Mononuclear cell (primary cell): ENCODE measurements around the gene CECR2. TPM values are rescaled to one million over a fixed set of nuclear protein-coding genes. Genes with fewer than 3 reads are reported as not detected.

Source experiments
- H3K27me3 ChIP-seq: 2 replicates; pipeline ENCODE4 v1.6.0; 2011; ENCODE audit warnings: low read length, control low read depth; ENCODE audit not compliant: insufficient read depth
- H3K4me1 ChIP-seq: 2 replicates; pipeline ENCODE4 v1.5.1; 2011; ENCODE audit warnings: mild to moderate bottlenecking, low read length, control low read depth; ENCODE audit not compliant: insufficient read depth
- H3K4me3 ChIP-seq: 2 replicates; pipeline ENCODE4 v1.5.1; 2011; ENCODE audit warnings: mild to moderate bottlenecking, low read length, moderate library complexity
- H3K9me3 ChIP-seq: 2 replicates; pipeline ENCODE4 v1.5.1; 2011; ENCODE audit warnings: low read depth, mild to moderate bottlenecking, control low read depth, low read length
- total RNA-seq: library from RNA; depleted of rRNA; stranded (reverse); fragments of >200 nt; gene quantifications from one replicate; pipeline ENCODE4 v1.2.3, GENCODE V29; 2012

The CECR2 gene
- total RNA-seq, 1 donor = 0.10 TPM

GRCh38 chr22:17441326-17441725 is 72.1 kb downstream of the CECR2 start:
- Histone ChIP-seq H3K27me3 (no peaks in the 10 kb centered on the region), H3K9me3 (no peaks in the 10 kb centered on the region), H3K4me1 (peaks cover 6% of the 10 kb centered on the region), H3K4me3 (no peak overlapping the region)

GRCh38 chr22:17443405-17444203 is 74.3 kb downstream of the CECR2 start:
- Histone ChIP-seq H3K4me1 (no peaks in the 10 kb centered on the region), H3K27me3 (no peaks in the 10 kb centered on the region), H3K9me3 (no peaks in the 10 kb centered on the region), H3K4me3 (no peak overlapping the region)

- H3K4me3 ChIP-seq = no peak overlapping the region
- H3K27me3 ChIP-seq = no peaks in the 10 kb centered on the region
- no peaks in the 10 kb centered on the region for H3K9me3 ChIP-seq
- no peaks in the 10 kb centered on the region for H3K4me1 ChIP-seq
These were observed 74.9 kb downstream of the CECR2 start for GRCh38 chr22:17444204-17444504.

GRCh38 chr22:17446698-17447097 is 77.4 kb downstream of the CECR2 start:
- no peaks in the 10 kb centered on the region for H3K4me1 ChIP-seq
- no peak overlapping the region for H3K4me3 ChIP-seq
- H3K9me3 ChIP-seq = no peaks in the 10 kb centered on the region
- H3K27me3 ChIP-seq = no peaks in the 10 kb centered on the region

- Histone ChIP-seq H3K4me3 (no peak overlapping the region), H3K4me1 (no peaks in the 10 kb centered on the region), H3K27me3 (no peaks in the 10 kb centered on the region), H3K9me3 (no peaks in the 10 kb centered on the region)
These were observed 82.1 kb downstream of the CECR2 start for GRCh38 chr22:17451316-17451715.

- H3K4me3 ChIP-seq = no peak overlapping the region
- H3K4me1 ChIP-seq = no peaks in the 10 kb centered on the region
- no peaks in the 10 kb centered on the region for H3K27me3 ChIP-seq
- no peaks in the 10 kb centered on the region for H3K9me3 ChIP-seq
These were observed 91.6 kb downstream of the CECR2 start for GRCh38 chr22:17460895-17461294.

- Histone ChIP-seq H3K27me3 (peaks cover 3% of the 10 kb centered on the region), H3K4me1 (peaks cover 6% of the 10 kb centered on the region), H3K4me3 (no peak overlapping the region), H3K9me3 (no peaks in the 10 kb centered on the region)
These were observed 101.7 kb downstream of the CECR2 start for GRCh38 chr22:17470880-17471500.

GRCh38 chr22:17471886-17472535 is 102.8 kb downstream of the CECR2 start:
- no peaks in the 10 kb centered on the region for H3K9me3 ChIP-seq
- H3K4me3 ChIP-seq = no peak overlapping the region
- peaks cover 14% of the 10 kb centered on the region for H3K4me1 ChIP-seq
- peaks cover 3% of the 10 kb centered on the region for H3K27me3 ChIP-seq

- Histone ChIP-seq H3K4me3 (no peak overlapping the region), H3K27me3 (peaks cover 3% of the 10 kb centered on the region), H3K9me3 (no peaks in the 10 kb centered on the region), H3K4me1 (peaks cover 21% of the 10 kb centered on the region)
These were observed 103.7 kb downstream of the CECR2 start for GRCh38 chr22:17472932-17473331.

GRCh38 chr22:17475318-17476230 is 106.3 kb downstream of the CECR2 start:
- H3K9me3 ChIP-seq = no peaks in the 10 kb centered on the region
- H3K4me3 ChIP-seq = no peak overlapping the region
- H3K27me3 ChIP-seq = peaks cover 3% of the 10 kb centered on the region
- H3K4me1 ChIP-seq = peaks cover 21% of the 10 kb centered on the region

GRCh38 chr22:17476838-17477237 is 107.6 kb downstream of the CECR2 start:
- Histone ChIP-seq H3K27me3 (peaks cover 3% of the 10 kb centered on the region), H3K4me3 (no peak overlapping the region), H3K9me3 (no peaks in the 10 kb centered on the region), H3K4me1 (peaks cover 20% of the 10 kb centered on the region)

- Histone ChIP-seq H3K4me1 (peaks cover 15% of the 10 kb centered on the region), H3K9me3 (no peaks in the 10 kb centered on the region), H3K4me3 (no peak overlapping the region), H3K27me3 (no peaks in the 10 kb centered on the region)
These were observed 108.2 kb downstream of the CECR2 start for GRCh38 chr22:17477391-17477833.

- no peaks in the 10 kb centered on the region for H3K27me3 ChIP-seq
- H3K4me3 ChIP-seq = no peak overlapping the region
- peaks cover 19% of the 10 kb centered on the region for H3K4me1 ChIP-seq
- no peaks in the 10 kb centered on the region for H3K9me3 ChIP-seq
These were observed 109.9 kb downstream of the CECR2 start for GRCh38 chr22:17479135-17479534.

- H3K27me3 ChIP-seq = no peaks in the 10 kb centered on the region
- H3K4me3 ChIP-seq = no peak overlapping the region
- H3K9me3 ChIP-seq = no peaks in the 10 kb centered on the region
- peaks cover 22% of the 10 kb centered on the region for H3K4me1 ChIP-seq
These were observed 112.2 kb downstream of the CECR2 start for GRCh38 chr22:17481424-17481823.
